Activated CD8-positive, alpha-beta memory T cell treated with anti-CD3 and anti-CD28 coated beads, Interleukin-2, amount 50 U/mL, for 1 hour (primary cell): ENCODE measurements around the gene MN1.

Experiments used
- DNase-seq: peaks from one replicate; pipeline ENCODE4 v3.0.0-alpha.2; 2020; ENCODE audit errors: extremely low read depth

MN1 gene

GRCh38 chr22:27801616-27802345 lies at the start of gene MN1:
Gene MN1 (minus strand): TSS chr22:27801756. CDS start chr22:27800543, 1,213 bp downstream.
- DNase-seq = no peak

DNA sequence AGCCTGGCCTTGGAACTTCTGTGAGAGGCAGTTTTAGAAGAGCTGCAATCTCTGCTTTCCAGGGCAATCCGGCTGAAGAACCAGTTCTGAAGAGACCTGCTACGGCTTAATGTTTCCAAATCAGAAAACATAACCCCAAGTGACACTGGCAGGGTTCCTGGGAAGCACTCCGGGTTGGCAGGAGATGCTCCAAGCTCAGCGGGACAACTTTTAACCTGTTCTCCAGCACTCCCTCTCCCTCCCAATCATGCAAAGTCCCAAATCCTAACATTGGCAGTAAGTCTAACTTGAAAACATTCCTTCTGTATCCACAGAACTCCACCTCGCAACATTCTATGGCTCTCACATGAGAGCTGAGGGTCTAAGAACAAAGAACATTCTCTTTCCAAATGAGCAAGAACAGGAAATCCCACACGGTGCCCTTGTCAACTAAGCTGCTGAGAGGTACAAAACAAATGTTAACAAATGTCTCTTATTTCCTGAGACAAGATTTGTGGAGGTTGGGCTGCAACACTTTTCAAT lies 48.5 kb upstream of the MN1 start:
- no peak for DNase-seq

GRCh38 chr22:27848005-27848404 lies 46.4 kb upstream of the MN1 start:
- DNase-seq = no peak

DNA sequence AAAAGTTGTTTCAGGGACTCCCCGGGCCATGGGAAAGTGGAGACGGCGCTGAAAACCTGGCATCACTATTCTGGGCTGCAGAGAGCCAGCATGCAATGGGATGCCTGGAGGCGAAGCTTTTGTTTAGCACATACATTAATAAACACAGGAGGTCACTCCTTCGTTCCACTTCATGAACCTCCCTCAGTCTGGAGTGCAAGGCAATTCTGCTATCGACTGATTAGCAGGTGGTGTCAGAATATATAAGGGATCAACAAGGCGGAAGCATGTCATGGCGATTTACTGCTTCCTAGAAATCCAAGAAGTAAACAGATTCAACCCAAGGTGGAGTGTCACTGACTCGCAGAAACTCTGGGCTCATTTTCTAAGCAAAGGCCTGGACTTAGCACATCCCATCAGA lies 45.4 kb upstream of the MN1 start:
- no peak for DNase-seq

- no peak for DNase-seq
Measured at GRCh38 chr22:27846248-27846757, 44.7 kb upstream of the MN1 start.

- no peak for DNase-seq
Measured at GRCh38 chr22:27845644-27846043, 44.1 kb upstream of the MN1 start.

DNA sequence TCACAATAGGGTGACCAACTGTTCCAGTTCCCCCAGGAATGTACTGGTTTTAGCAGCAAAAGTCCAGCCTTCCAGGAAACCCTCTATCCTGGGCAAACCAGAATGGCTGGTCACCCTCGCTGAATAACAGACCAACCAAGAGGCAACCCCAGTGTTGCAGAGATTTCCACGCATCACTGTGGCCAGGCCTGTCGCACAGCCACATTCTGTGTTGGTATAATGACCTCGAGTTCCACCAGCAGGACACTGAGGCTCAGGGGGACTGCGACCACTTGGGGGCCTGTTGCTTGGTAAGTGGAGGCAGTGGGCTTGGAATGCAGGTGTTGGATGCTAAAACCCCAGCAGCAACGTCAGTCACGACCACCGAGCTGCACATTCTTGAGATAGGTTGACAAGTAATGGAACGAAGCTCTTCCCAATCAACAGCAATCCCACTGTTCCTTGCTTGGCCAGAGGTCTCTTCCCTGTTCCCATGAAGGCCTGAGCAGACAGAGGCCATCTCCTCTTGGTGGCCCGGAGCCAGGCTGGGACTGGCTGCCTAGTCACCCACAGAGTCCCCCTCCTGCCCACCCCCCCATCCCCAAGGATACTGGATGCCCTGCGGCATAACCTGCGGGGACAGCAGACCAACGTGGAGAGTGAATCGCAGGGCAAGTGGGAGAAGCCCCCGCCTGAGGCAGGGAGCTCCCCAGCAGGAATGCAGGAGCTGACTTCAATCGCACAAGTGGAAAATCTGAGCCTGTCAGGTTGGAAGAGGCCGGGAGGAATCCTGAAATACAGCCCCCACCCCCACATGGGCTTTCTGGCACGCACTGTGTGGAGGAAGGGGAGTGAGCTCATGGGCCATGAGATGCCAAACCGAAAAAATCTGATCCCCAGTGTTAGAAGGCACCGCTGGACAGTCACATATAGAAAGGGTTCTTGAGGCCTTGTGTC lies 43.4 kb upstream of the MN1 start:
- DNase-seq = no peak

DNA sequence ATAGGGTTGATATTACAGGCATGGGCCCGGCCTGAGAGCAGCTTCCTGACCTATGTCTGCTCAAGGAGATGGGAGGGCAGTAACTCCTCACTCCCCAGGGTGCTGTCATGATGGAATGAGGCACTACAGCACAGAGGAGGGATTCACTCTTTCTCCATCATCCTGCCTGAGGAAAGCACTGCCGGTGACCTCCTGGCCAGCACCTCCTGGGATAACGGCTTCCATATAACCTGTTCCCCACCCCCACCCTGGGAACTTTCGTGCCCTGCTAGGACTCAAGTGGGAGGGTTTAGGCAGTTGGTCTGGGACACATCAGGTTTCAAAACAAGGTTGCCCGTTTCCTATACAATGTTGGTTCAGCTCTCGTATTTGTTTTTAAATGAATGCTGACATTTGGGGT lies 42.7 kb upstream of the MN1 start:
- no peak for DNase-seq

DNA sequence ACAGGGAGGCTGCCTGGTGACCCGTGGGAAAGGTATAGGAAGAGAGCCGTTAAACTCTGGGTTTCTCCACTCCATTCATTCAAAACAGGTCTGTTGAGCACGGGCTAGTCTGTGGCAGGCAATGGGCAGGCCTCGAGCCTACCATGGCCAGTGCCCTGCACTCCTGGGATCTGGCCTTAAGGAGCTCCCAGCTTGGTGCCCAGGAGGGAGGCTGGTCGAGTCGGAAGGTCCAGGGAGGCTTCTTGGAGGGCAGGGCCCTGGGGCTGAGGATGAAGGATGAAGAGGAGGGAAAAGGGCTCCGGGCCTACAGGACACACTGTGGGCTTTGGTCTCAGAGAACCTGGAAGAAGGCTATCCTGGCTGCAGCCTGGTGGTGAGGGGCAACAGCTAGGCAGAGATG lies 41.9 kb upstream of the MN1 start:
- no peak for DNase-seq

GRCh38 chr22:27842669-27843431 lies 41.3 kb upstream of the MN1 start:
- no peak for DNase-seq

DNA sequence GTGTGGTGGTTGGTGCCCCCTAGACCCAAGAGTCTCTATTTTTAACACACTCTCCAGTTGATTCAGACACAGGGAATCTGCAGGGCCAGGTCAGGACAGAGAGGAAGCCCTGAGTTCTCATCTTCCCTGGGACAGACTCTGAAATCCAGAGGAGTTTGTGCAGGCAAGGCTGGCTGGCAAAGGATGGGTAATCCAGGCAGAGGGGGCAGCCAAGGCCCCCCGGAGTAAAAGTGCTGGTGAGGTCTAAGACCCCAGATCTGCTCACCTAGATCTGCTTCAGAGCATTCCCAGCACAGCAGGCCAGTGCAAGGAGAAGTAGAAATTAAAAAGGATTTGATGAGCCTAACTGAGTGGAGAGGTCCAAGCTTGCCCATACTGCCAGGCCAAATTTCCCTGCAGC lies 40.6 kb upstream of the MN1 start:
- no peak for DNase-seq

- no peak for DNase-seq
Measured at GRCh38 chr22:27840436-27840835, 38.9 kb upstream of the MN1 start.

GRCh38 chr22:27839057-27839660 lies 37.6 kb upstream of the MN1 start:
- DNase-seq = no peak

DNA sequence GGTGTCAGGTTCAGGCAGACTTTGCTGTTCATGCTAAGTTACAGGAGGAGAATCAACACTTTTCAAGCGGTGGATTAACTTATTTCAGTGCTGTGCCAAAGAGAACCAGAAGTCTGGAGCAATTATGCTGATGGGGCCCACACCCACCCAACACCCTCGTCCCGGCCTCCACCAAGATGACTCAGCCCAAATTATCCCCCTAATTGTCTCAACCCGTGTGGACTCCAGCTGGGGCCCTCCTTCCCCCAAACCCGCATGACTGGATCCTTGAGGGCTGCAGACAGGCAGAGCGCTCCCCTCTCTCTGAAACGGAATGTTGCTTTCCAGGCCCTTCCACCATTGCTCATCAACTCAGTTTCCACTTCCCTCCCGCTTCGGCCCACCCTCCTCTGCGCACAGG lies 34.6 kb upstream of the MN1 start:
- no peak for DNase-seq

DNA sequence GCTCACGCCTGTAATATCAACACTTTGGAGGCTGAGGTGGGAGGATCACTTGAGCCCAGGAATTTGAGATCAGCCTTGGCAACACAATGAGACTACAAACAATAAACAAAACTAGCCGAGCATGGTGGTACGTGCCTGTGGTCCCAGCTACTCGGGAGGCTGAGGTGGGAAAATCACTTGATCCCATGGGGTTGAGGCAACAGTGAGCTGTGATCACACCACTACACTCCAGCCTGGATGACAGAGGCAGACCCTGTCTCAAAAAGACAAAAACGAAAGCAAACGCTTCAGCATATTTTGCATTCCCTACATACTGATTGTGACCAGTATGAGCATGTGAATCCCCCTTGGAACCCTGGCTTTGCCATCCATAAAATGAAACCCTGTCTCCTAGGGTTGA lies 33.9 kb upstream of the MN1 start:
- no peak for DNase-seq

DNA sequence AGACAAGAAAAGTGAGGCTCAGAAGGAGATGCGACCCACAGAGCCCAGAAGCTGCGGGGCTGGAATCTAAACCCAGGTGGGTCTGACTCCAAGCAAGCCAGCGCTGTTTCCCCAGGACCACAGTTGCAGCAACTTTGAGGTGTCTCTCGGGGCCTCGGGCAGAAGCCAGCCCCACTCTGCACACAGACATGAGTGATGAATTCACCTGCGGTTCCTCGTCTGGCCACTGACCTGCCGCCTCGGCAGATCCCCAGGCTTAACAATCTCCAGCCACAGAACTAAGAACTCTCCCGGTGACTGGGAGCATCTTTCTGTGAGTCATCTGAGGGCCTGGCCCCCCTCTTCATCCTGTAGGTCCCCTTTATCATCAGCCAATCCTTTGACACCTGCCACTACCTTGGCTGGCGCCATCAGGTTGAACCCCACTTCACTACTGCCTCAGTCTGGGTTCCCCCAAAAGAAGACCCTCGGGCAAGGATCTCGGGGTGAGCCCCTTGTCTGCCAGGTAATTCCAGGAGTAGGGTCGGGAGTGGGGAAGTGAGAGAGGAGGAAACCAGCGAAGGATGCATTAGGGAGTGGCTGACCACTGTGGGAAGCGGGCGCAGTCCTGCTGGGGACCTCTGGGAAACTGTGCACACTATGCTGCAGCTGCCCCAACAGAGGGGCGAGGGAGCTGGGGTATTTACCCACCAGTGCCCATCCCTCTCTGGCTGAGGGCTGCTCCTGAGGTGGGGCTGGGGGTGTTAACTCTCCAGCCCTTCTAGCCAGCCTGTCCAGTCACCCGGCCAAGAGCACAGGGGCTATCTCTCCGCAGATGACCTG lies 33.0 kb upstream of the MN1 start:
- no peak for DNase-seq

DNA sequence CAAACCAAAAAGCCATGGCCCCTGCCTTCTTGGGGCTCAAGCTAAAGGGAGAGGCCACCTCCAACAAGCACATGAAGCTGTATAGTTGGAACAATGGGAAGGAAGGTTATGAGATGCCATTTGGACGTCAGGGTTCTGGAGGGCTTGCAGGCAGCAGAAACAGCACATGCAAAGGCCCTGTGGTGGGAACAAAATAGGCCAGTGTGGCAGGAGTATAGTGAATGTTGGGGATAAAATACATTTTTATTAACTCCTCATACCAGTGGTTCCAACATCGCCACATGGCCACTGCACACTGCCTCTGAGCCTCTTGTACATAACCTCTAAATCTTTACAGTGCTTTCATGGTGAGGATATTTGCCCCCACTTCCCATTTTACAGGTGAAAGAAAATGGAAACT lies 32.2 kb upstream of the MN1 start:
- DNase-seq = no peak

DNA sequence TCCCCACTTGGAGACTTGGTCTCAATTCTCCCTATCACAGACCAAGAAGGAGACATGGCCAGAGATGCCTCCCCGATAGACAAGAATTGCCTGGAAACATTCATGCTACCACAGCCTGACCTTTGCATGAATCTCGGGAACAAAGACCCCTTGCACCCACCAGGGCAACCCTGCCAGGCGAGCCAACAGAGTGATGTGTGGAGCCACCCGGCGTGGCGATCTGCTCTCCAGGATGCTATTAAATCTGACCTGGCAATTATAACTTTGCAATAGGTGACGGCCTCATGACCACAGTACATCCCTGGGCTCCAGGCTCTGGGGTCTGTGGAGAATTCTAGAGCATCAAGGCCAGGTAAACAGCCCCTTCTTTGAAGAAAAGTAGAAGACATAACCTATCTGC lies 31.1 kb upstream of the MN1 start:
- DNase-seq = no peak

GRCh38 chr22:27829620-27830019 lies 28.1 kb upstream of the MN1 start:
- no peak for DNase-seq
